Epithelial cell of proximal tubule (primary cell): ENCODE measurements around the gene POLE. TPM values are rescaled to one million over a fixed set of nuclear protein-coding genes. Genes with fewer than 3 reads are reported as not detected.

Experiments
- DNase-seq: peaks from one replicate; pipeline ENCODE4 v3.0.0-alpha.2; 2011; ENCODE audit warnings: low read depth
- H3K4me3 ChIP-seq: 2 replicates; pipeline ENCODE4 v1.5.1; 2011; ENCODE audit warnings: low read depth, mild to moderate bottlenecking, low read length
- total RNA-seq: library from RNA; depleted of rRNA; stranded (reverse); fragments of >200 nt; gene quantifications from 2 replicates; pipeline ENCODE4 v1.2.3, GENCODE V29; 2015
- TF ChIP-seq, protein P1 (sequence below): conservative IDR thresholded peaks from 2 replicates; pipeline ENCODE4 v1.5.1; 2012; ENCODE audit warnings: low read depth, mild to moderate bottlenecking, low read length

Gene POLE
- total RNA-seq, 1 donor from 2014 or later = 37.9 TPM

DNA sequence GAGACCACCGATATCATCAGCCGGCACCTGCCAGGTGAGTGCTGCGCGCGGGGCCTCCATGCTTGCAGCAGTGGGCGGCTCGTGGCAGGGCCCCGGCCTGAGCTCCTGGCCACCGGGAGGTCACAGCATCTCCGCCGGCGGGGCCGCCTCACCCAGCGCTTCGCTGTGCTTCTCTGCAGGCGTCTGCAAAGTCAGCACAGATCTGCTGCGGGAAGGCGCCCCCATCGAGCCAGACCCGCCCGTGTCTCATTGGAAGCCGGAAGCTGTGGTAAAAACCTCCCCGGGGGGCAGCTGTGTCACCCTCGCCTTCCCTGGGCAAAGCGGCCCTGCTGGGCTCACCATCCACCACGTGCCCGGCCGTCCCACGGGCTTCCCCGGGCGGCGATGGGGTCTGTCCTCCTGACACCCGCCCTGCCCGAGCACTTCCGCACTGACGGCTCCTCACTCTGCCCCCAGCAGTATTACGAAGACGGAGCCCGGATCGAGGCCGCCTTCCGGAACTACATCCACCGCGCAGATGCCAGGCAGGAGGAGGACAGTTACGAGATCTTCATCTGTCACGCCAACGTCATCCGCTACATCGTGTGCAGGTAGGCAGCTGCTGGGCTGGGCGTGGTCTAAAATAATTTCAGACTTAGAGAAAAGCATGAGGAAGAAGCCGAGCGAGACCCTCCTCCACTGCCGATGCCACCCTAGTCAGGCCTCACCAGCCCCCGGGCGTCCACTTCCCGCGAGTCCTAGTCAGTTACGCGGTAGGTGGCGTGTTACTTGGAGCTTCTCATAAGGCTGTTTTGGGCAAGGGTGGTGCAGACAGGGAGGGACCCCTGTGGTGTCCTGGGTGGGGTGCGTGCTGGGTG lies 30.6 kb upstream of the POLE start:
- TF ChIP-seq, protein P1, sequence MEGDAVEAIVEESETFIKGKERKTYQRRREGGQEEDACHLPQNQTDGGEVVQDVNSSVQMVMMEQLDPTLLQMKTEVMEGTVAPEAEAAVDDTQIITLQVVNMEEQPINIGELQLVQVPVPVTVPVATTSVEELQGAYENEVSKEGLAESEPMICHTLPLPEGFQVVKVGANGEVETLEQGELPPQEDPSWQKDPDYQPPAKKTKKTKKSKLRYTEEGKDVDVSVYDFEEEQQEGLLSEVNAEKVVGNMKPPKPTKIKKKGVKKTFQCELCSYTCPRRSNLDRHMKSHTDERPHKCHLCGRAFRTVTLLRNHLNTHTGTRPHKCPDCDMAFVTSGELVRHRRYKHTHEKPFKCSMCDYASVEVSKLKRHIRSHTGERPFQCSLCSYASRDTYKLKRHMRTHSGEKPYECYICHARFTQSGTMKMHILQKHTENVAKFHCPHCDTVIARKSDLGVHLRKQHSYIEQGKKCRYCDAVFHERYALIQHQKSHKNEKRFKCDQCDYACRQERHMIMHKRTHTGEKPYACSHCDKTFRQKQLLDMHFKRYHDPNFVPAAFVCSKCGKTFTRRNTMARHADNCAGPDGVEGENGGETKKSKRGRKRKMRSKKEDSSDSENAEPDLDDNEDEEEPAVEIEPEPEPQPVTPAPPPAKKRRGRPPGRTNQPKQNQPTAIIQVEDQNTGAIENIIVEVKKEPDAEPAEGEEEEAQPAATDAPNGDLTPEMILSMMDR = no peak
- DNase-seq = no peak
- H3K4me3 ChIP-seq = no peak overlapping the region

DNA sequence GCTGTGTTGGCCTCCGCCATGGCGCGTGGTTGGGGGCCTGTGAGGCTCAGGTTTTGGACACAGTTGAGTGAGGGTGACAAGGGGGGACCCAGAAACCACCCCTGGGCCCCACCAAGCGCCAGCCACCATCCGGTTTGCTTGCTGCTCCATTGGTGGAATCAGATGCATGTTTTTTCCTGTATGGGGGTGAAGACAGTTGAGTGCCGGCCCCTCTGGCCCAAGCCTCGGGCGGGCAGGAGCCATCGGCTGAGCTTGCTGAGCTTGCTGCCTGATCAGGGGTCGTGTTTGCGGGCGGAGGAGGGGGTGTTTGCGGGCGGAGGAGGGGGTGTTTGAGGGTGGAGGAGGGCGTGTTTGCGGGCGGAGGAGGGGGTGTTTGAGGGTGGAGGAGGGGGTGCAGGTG lies 29.9 kb upstream of the POLE start:
- TF ChIP-seq, protein P1 = no peak
- no peak for DNase-seq
- no peak overlapping the region for H3K4me3 ChIP-seq

DNA sequence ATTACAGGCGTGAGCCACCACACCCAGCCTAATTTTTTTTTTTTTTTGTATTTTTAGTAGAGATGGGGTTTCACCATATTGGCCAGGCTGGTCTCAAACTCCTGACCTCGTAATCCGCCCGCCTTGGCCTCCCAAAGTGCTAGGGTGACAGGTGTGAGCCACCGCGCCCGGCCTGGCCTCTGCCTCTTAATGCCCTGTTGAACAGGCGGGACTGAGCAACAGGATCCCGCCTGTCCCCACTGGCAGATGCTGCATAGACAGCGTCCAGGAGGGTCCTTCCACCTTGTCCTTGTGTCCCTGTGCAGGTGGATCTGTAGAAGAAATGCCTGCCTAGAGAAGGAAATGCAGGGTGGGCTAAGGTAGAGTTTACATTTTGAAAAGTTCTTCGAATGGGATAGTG lies 29.2 kb upstream of the POLE start:
- no peak overlapping the region for H3K4me3 ChIP-seq

DNA sequence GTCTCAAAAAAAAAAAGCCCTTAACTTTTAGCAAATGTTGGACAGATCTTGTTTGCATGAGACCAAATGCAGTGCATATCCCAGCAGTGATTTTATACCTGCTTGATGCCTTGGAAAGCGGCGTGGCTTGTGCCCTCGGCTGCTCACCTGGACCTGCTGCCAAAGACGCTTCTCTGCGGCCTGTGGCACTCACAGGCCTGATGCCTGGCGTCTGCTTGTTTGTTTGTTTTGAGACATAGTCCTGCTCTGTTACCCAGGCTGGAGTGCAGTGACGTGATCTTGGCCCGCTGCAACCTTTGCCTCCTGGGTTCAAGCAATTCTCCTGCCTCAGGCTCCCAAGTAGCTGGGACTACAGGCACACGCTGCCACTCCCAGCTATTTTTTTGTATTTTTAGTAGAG lies 28.7 kb upstream of the POLE start:
- H3K4me3 ChIP-seq = no peak overlapping the region
- TF ChIP-seq, protein P1 = no peak
- no peak for DNase-seq

More for the DNA sequence above, 29.2 kb upstream of the POLE start:
- no peak for DNase-seq
- TF ChIP-seq, protein P1 = no peak

- TF ChIP-seq, protein P1 = no peak
- no peak for DNase-seq
- H3K4me3 ChIP-seq = no peak overlapping the region
These were observed 26.0 kb upstream of the POLE start for GRCh38 chr12:132713123-132713522.

GRCh38 chr12:132711080-132711843 lies 24.1 kb upstream of the POLE start:
- DNase-seq = no peak
- TF ChIP-seq, protein P1 = no peak
- H3K4me3 ChIP-seq = peak overlapping the region; percentile 81
